ENCODE results near the gene PPP1R3C.

Gene PPP1R3C

DNA sequence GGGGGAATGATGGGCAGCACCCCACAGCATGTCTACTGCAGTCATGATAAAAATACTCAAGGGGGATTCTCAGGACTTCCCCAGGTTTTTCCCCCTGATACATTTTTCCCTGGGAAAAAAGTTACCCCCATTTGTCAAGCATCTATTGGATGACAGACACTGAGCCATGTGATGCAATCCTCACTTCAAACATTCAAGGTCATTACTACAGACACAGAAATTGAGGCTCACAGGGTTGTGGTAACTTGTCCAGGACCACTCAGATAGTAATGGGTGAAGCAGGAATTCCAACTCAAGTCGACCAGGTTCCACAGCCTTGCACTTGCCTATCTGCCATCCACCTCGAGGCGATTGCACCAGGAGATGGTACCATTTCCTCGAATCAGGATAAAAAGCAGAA, 31.7 kb downstream of the PPP1R3C start:
- no peak for DNase-seq (ENCODE audit: low read depth)

DNA sequence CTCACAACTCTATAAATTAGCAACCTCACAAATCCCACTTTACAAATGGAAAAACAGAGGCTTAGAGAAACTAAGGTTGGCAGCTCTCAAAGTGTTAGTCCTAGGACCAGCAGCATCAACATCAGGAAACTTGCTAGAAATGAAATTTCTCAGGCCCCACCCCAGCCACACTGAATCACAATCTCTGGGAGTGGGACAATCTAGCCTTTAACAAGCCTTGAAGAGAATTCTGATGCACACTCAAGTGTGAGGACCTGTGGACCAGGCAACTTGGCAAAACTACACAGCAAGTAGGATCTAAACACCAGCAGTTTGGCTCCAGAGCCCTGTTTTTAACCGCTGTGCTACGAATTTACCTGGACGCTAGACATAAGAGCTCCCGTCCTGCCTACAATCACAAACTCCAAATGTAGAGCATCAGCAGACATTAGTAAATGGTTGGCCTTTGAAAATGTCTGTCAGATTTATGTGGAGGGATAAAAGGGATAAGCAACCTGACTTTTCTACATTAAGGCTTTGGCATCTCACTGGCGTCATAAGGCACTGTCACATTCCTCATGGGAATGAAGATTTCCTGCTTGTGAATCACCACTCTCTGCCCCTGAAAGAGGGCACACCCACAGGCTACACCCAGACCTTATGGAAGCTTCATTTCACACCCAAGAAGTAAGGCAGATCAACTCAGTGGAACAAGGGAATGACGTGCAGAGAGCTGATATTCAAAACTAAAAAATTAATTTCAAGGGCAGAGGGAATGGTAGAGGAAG, 34.5 kb downstream of the PPP1R3C start:
- DNase-seq (ENCODE audit: low read depth): no peak

DNA sequence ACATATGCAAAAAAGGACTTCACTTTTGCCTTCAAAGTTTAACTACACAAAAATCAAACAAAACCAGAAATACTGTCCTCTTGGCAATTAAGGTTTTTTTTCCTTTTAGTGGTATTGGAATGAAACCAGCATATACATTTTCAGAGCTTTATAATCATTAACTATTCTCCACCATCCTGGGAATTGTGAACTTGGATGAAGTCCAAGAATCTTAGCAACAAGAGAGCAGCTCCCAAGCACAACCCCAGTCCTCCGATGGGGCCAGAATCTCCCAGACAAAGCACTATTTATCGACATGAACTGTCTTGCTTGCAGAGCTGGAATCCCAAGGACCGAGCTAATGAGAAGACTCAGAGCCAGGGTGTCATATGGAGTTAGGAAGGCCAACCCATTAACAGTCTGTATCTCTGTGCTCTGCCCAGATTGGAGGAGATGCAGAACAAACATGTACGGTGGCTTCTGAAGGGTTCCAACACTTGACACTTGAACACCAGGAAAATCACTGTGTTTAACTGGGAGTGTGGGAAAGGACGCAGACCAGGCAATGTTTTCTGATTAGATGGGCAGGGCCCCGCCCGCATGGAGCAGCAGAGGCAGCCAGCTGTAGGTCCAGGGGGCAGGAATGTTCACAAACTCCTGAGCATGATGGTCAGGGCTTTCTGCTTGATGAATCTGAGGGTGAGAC, 35.5 kb downstream of the PPP1R3C start:
- no peak for DNase-seq (ENCODE audit: low read depth)

DNA sequence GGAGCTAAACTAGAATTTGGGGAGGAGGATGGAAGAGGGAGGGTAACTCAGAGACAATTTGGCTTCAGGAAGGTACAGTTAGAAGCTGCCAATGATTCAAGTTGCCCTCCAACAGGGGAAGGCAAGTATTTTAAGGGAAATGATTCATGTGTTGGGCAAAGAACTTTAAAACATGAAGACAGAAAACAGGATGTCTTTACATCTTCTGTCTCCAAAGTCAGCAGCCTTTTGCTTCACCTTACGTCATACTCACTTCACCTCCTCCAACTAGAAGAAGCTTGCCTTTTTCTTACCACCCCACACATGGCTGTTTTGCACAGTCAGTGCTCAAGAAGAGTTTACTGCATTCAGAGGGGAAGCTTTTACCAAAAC, 36.1 kb downstream of the PPP1R3C start:
- no peak for DNase-seq (ENCODE audit: low read depth)

DNA sequence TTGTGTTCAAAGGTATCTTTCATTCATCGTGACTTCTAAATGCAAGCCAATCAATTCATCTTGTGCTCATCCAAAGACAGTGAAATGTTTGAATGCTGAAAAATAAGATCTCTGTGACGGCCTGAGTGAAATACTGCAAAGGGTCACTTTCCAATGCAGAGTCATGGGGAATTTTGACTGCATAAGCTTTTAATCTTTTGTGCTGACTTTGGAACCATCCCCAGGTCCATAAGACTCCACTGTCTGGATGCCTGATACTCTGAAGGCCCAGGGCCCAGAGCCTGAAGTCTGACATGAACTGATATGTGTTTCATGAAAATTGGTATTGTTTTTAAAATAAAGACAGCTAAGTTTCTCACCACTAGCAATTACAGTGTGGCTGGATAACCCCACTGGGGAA, 39.0 kb downstream of the PPP1R3C start:
- no peak for DNase-seq (ENCODE audit: low read depth)

DNA sequence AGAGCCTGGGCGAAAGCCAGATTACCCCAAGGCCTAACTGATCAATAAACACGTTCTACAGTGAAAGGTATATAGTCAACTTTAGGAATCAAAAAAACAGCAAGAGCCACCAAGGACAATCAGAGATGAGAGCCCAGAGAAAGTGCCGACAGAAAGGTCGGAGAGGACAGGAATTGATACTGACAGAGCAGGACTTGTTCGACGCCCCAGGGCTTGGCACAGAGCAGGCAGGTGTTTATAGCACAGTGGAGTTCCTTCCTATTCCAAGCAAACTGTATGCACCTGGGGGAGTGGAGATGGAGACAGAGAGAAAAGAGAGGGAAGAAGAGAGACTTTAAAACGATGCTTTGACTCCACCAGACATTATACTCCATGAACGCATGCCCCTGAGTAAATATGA, 39.5 kb downstream of the PPP1R3C start:
- no peak for DNase-seq (ENCODE audit: low read depth)

DNA sequence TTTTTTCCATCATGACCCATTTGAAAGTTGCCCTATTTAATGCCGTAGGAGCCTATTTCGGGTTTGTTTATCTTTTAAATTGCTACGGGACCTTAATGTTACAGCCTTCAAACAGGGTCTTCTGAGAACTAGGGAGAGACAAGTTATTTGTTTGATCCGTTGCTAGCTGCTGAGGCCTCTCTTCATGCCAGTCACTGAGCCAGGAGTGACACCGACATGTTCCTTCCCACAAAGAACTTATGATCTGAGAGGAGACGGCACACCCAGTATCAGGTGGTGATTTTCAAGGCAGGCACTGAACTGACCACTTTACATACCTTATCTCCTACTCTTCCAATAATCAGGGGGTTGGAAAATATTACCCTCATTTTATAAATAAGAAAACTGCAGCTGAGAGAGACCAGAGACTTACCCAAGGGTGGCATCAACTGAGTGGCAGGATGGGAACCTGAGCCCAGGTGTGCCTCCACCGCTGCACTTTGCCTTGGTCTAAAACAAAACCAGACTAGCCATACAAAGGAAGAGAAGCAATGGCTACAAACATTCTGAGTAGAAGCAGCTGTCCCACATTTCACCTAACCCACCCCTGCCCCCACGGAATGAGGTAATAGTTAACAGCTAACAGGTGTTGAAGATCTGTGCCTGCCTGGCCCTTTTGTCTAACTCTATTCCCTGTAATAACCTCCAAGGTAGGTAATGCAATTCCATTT, 40.5 kb downstream of the PPP1R3C start:
- no peak for DNase-seq (ENCODE audit: low read depth)

DNA sequence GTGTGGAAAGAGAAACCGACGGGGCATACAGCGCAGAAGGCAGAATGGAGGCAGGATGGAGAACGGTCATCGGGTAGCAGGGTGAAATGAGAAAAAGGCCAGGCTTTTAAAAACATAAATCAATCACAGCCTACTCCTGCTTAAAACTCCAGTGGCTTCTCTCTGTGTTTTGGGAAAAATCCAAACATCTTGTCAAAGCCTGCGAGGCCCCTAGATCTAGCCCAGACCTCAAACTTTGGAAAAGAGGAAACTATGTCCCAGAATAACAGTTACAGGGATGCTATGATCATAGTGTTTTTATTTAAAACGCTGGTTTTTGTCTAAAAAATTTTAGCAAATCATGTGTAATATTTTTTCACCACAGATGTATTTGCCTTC, 41.1 kb downstream of the PPP1R3C start:
- DNase-seq (ENCODE audit: low read depth): no peak

DNA sequence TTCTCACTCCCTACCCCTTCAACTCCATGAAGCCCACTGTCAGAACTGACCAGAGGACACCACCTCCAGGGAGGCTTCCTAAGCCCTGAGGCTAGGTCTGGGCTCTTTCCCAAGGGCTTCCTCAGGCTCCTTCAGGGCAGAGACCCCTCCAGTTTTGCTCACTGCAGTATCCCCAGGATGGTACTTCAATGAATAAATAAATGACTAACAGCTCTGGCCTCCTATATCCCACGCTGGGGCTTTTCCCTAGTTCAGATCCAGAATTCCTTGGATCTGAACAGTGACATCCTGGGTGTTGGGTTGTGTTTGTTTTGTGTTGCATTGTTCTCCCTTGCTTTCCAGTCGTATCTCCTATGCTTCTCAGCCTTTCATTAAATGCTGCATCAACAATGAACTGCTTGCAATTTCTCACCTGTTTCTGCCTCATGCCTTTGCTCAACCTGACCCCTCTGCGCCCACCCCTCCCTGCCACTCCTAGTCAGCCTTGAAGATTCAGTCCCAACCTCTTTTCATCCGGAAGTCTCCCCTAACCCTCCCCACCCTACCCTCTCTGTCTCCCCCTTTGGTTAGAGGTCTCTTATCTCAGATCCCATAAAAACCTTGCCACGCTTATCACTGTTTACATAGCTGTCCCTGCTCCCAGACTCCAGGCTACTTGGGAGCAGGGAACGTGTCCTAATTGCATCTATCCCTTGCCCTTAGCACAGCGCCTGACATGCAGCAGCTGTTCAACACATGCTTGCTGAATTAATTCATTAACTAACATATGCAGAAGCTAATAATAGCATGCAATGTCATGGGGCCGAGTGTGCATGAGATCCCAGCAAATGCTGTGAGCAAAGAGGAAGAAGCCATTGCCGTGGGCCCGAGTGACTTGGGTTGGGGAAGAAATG, 41.7 kb downstream of the PPP1R3C start:
- no peak for DNase-seq (ENCODE audit: low read depth)

DNA sequence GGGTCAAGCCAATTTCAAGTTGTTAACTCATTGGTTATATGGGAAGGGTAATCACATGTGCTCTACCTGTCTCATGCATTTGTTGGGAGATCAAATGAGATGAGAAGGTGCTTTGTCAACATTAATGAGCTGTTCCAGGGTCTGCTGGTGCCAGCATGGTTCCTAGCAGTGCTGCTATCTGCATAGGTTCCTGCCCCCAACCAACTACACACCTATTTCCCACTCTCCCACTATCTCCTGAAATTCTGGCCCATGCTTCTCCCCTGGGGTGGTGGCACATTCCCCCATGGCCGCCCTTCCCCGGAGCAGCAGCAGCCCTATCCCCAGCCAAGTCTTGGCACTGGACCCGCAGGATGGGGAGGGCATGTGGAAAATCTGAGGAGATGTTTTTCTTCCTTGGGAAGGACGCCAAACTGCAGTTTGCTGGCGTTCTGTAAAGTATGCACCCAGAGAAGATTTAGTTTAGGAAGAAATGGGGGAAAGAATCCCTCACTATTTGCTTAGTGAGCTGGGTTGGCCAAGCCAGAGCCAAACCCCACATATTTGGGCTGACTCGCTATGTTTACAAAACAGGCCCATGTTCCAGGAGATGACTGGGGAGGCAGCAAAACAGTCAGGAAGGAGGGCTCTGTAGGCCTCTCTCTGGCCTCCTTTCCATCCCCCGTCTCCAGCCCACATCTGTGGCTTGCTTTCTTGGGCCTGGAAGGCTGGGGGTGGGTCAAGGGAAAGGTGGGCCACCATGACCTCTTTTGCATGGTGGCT, 42.5 kb downstream of the PPP1R3C start:
- no peak for DNase-seq (ENCODE audit: low read depth)

DNA sequence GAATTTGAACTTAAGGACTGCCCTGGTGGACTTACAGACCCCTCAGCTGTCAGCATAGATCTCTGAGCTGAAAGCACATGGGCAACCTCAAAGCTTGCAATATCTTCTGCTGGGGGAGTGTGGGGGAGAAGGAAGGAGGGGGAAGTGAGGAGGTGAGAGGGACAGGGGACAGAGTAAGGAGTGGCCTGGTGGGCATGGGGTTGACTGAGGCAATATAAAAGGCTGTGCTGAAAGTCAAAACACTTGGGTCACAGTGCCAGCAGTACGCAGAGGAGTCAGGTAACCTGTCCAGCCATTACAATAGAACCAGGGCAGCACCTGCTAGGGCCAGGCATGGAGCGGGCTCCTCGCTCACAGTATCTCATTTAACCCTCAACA, 43.2 kb downstream of the PPP1R3C start:
- DNase-seq (ENCODE audit: low read depth): no peak

DNA sequence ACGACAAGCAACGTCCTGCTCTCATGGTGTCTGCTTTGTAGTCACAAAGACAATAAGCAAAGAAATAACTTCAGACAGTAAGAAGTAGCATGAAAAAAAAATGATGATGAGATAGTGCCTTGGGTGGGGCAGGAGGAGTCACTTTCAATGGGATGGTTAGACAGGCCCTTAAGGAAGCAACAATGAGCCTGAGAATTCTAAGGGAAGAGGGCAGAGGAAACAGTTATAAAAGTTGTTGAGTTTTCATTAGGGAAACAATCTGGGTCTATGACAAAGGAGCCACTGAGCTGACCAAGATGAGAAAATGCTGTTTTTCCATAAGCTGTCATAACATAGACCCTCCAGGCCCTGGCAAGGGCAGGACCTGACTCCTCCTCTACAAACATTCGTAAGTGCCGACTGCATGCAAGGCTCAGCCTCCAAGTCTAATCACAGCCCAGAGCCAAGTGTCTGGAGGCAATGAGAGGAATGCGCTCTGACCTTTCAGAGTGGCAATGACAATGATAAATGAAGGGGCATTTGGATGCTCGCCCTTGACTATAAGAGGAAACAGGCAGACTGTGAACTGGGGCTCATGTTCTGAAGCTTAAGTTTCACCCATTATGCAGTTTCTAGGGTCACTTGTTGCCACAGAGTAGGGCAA, 43.7 kb downstream of the PPP1R3C start:
- no peak for DNase-seq (ENCODE audit: low read depth)

DNA sequence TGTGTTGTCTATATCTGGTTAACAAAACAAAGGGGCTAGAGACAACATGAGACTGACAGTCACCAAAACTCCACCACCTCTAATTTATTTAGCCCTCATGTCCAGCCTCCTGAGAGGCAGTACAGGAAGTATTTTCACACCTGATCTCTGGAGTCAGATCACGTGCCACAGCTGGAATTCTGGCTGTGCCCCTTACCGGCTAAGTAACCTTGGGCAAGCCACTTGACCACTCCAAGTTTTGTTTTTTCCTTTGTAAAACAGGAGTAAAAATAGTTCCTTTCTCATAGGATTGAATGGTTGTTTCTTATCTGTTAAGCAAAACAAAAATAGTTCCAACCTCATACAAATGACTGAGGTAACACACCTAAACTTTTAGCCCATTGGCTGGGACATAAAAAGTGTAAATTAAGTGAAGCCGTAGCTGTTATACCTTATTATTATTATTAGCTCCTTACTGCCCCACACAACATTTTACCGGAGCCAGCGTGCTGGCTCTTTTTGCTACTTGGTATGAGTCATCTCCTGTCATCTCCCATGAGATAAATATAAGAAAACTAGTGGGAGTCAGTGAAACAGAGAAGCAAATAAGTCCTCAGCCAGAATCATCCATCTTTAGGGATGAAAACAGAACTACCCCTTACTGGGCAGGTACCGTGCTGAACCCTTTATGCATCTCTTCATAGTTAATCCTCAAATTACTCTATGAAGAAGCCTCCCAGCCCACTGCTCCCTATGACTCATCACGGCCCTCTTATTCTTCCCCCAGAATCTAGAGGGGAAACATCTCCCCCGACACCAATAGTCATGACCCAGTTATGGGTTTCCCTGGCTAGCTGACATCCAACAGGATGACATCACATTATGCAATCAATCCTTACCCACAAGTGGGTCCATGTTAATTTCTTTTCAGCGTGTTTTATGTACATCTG, 44.9 kb downstream of the PPP1R3C start:
- DNase-seq (ENCODE audit: low read depth): no peak

DNA sequence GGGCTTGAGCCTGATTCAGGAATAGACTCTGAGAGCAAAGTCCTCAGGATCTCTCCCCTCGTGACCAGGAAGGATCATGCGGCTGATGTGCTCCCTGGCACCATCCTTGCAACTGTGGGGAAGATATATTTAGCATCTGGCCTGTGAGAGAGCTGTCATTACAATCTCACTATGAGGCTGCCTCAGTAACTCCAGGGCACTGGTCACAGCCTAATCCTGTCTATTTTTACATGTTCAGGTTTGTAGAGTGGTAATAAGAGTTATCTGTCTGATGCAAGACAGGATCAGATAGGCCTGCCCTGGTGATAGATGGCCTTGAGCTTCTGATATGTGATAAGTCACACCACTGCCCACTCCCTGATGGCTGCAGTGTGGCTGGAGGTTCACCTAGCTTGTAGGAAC, 50.7 kb downstream of the PPP1R3C start:
- DNase-seq (ENCODE audit: low read depth): no peak

DNA sequence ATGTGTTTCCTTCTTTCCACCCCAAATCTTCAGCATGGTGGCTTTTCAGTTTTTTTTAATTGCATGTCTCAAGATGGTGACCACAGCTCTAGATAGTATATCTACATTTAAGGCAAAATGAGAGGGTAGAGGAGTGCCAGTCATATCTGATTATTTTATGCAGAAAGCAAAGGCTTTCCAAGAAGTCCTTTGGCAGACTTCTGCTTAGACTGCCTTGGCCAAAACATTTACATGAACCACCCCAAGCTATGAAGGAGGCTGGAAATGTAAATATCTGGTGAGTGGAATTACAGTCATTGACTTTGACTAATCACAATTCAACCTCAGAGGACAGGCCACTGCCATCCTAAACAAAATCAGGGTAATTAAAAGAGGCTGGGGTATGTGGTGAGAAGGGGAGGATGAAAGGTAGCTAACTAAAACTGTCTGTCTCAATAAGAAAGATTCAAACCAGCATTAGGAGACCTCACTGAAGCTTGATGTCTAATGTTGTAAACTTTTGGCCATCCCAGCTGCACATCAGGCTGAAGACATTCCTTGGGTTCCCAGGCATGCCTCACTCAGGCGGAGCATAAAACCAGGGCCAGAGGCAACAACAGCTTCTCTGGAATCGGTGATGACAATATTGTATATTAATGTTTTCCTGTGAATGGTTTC, 53.4 kb downstream of the PPP1R3C start:
- no peak for DNase-seq (ENCODE audit: low read depth)
